Measurements from ENCODE around the gene PRSS22.

The PRSS22 gene

GRCh38 chr16:2881783-2882649 lies 24.0 kb upstream of the PRSS22 start:
- no peak for DNase-seq (ENCODE audit: low read depth, low spot score)

DNA sequence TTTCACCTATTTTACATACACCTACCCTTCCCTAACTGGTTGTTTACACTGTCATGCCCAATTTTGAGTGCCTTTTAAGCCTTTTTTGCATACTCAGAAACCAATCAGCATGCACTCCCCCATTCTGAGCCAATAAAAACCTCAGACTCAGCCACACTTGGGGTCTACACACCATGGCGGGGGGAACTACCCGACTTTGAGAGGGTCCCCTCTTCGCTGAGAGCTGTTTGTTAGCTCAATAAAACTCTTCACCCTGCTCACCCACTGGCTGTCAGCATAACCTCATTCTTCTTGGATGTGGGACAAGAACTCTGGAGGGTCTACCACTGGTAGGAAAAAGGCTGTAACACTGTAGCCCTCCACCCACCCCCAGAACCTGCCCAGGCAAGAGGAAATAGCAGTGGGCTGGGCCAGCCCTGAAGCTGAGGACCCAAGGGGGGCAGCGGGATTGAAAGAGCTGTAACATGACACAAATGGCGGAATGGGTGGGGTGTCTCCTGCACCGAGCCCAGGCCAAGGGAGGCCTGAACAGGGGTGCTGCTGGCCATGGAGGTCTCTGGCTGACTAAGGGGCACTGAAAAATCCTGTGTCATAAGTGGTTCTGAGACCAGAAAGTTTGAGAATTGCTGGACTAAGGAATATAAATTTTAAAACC lies 22.0 kb upstream of the PRSS22 start:
- DNase-seq (ENCODE audit: low read depth, low spot score), result no peak

DNA sequence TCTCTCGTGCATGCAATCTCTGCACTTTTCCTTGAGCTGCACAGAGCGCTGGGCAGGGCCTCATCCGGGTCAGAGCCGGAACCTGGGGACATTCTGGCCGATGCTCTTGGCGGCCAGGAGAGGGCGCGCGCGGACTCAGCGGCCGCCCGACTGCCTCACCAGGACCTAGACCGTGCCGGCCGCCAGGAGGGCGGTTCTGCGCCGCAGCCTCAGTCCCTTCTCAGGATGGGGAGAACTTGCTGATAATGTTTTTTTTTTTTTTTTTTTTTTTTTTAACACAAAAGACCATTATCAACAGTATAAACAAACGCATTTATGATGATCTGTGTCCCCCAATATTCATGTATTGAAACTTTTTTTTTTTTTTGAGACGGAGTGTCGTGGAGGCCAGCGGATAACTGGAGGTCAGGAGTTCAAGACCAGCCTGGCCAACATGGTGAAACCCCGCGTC lies 17.0 kb upstream of the PRSS22 start:
- peak; percentile 18 for DNase-seq (ENCODE audit: low read depth, low spot score)

DNA sequence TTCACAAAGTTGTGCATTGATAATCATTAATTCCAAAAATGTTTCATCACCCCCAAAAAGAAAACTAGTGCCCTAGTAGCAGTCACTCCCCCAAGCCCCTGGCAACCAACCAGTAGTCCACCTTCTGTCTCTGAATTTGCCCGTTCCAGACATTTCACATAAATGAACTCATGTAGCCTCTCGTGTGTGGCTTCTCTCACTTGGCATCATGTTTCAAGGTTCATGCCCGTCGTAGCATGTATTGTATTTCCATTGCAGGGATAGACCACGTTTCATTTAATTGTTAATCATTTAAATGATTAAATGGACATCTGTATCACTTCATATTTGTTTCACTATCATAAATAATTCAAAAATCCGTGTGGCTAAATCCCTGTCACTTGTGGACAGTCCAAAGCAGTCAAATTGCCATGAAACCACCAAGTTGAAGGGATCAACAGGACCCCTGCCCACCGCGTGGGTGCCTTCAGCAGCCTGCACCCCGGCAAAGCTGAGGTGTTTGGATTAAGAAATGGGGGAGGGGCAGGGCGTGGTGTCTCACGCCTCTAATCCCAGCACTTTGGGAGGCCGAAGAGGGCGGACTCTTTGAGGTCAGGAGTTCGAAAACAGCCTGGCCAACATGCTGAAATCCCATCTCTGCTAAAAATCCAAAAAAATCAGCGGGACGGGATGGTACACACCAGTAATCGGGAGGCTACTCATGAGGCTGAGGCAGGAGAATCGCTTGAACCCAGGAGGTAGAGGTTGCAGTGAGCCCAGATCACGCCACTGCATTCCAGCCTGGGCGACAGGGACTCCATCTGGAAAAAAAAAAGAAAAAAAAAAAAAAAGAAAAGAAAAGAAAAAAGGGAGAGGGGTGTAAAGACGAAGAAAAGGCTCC lies 16.3 kb upstream of the PRSS22 start:
- DNase-seq (ENCODE audit: low read depth, low spot score), result no peak

GRCh38 chr16:2871926-2872325 lies 14.0 kb upstream of the PRSS22 start:
- no peak for DNase-seq (ENCODE audit: low read depth, low spot score)

GRCh38 chr16:2867987-2868789 lies 10.2 kb upstream of the PRSS22 start:
- DNase-seq (ENCODE audit: low read depth, low spot score), result peak; percentile 81

DNA sequence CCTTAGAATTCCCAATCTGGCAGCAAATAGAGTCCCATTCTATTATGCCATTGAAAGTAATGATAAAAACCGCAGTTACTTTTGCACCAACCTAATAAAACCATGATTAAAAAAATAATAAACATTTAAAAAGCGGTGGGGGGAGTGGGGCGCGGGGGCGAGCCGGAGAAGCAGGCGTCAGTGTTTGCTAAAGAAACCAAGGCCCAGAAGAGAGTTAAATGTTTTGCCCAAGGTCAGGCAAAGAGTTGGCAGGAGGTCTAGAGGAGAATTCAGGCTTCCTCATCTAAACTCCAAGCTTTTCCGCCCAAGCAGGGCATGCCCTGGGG lies 9.7 kb upstream of the PRSS22 start:
- no peak for DNase-seq (ENCODE audit: low read depth, low spot score)

DNA sequence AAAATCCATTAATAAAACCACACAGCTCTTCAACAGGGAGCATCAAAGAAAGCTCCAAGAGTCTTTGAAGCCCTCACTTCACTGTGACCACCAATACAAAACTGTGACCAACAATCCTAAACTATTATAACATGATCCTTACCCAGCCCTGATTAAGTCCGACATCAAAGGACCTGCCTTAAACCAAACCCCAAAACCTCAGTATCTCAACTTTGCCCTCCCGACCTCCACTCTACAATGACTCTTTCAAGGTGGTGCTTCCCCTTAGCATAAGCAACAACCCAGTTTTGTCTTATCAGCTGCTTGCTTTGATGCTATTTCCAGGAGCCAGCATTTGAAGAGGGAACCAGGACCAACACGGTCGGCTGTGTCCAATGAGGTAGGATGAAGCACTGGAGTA lies 8.5 kb upstream of the PRSS22 start:
- DNase-seq (ENCODE audit: low read depth, low spot score), result no peak

DNA sequence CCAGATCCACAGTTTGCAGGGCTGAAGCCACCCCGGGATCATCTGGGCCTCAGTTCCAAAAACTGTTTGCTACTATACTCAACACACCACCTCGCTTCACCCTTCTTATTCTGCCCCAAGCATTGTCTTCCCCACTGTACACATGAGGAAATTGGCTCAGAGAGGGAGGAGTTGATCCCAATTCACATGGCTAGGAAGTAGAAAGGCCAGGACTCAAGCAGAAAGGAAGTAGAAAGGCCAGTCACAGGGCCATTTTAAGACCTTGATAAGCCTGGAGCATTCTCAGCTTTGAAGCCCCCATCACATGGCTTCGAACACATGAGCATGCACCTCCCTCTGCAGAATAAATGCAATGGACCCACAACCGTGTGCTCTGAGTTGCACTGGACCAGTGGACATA lies 7.7 kb upstream of the PRSS22 start:
- DNase-seq (ENCODE audit: low read depth, low spot score), result no peak

DNA sequence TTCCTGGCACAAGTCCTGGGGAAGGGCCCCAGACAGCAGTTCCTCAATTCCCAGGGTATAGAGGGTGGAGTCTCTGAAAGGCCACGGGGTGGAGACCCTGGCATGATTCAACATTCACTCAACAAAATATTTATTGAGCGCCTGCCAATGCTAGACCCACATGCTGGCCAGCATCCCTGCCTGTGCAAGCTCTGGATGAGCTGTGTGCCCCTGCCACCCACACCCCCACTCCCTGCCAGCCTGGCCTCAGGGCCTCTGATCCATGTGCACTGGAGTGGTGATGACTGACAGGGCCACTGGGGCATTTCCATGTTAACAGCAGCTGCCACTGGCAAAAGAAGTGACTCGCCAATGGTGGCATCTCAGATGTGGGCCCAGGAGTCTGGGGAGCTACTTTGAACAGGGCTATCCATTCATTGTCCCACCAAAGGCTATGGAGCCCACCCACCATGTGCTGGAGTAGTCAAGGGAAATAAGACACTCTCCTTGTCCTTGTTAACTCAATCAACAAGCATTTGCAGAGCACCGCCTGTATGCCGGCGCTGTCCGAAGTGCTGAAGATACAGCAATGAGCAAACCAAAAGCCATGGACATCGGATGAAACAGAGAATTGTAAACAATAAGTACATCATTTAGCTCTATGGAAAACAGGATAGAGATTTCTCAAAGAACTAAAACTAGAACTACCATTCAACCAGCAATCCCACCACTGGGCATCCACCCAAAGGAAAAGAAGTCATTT lies 3.0 kb upstream of the PRSS22 start:
- no peak for DNase-seq (ENCODE audit: low read depth, low spot score)

DNA sequence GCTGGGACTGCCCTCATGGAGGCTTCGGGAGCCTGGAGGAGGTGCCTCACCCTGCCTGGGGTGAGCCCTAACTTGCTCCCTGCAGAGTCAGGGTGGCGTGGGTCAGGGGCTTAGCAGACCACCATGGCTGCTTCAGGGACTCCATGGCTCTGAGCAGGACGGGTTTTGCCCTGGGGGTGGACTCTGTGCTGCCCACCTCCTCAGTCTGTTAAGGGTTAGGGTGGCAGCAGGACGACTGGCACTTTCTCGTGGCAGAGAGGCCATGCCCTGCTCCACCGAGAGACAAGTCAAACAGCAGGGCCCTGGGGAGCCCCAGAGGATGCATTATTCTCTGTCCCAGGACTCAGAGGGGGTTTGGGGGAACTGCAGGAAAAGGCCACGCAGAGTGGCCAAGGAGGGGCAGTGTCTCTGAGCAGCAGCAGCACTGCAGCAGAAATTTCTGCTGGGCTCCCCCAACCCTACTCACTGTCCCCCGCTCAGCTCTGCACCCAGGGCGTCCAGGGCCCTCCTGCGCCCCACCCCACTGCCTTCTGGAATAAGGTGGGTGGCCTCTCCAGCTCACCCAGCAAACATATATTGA lies 1.8 kb upstream of the PRSS22 start:
- no peak for DNase-seq (ENCODE audit: low read depth, low spot score)

DNA sequence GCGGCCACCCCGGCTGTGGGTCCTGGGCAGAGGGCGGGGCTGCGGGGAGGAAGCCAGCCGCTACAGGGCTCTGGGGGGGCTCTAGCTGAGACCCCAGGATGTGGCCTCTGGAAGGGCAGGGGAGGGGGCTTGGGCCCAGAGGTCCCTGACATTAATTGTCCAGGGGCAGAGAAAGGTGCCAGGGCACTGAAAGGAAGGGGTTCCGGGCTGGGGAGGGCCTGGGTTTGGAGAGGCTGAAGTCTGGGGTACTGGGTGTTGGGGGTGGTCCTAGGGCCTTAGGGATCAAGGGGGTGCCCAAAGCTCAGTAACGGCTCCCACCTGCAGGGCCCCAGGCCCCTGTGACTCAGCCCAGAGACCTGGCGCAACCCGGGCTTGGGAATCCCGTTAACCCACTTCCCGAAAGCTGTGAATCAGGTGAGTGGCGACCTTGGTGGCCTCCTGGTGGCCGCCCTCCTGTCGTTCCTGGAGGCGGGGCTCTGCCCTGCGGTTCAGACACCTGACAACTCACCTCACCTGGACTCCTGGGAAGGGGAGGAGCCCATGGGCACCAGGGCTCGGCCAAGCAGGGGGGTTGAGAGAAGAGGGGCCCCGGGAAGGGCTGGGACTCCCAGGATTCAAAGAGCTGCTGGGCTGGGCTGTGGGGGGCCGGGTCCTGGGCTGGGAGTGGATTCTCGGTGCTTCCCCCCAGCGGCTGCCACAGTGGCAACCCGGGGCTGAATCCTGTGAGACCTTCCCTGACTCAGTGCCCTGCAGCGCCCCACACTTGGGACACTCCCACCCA lies 465 bp upstream of the PRSS22 start:
- DNase-seq (ENCODE audit: low read depth, low spot score), result no peak

DNA sequence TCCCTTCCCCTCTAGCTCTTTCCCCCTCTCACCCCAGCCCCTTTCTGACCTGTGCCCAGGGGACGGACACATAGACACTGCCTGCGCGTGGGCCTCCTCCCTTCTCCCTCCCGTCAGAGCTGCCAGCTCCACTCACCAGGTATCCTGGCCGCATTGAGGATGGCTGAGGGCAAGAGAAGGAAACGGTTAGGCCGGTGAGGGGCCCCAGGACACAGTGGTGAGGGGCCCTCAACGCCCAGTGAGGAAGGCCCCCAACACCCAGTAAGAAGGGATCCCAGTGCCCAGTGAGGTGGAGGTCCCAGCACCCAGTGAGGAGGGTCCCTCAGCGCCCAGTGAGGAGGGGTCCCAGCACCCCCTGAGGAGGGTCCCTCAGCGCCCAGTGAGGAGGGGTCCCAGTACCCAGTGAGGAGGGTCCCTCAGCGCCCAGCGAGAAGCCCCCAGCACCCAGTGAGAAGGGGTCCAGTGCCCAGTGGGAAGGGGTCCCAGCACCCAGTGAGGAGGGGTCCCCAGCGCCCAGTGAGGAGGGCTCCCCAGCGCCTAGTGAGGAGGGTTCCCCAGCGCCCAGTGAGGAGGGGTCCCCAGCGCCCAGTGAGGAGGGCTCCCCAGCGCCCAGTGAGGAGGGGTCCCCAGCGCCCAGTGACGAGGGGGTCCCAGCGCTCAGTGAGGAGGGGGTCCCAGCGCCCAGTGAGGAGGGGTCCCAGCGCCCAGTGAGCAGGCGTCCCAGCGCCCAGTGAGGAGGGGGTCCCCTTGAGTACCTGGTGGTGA lies 1.1 kb downstream of the PRSS22 start:
- DNase-seq (ENCODE audit: low read depth, low spot score), result no peak

DNA sequence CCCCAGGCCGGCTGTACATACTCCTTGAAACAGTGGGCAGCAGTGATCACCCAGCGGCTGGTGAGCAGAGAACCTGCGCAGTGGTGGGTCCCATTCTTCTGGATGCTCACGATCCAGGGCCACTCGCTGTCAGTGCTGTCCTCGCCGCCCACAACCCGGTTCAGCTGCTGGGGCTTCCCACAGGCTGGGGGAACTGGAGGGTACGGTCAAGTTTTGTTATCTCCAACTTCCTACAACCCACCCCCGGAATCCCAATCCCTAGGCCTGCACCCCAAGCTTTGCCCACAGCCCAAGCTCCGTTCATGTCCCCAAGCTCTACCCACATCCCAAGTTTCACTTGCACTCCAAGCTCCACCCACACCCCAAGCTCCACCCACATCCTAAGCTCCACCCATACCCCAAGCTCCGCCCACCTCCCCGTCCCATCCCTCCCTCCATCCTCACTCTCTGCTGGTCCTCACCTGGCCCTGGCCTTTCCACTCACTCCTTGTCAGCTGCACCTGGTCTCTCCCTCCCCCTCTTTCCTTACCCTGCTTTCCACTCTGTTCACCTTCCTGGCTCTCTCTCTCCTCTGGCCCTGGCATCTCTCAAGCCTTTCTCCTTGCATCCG lies 1.8 kb downstream of the PRSS22 start:
- no peak for DNase-seq (ENCODE audit: low read depth, low spot score)

- DNase-seq (ENCODE audit: low read depth, low spot score), result no peak
These were observed 2.4 kb downstream of the PRSS22 start for GRCh38 chr16:2855536-2855935.

DNA sequence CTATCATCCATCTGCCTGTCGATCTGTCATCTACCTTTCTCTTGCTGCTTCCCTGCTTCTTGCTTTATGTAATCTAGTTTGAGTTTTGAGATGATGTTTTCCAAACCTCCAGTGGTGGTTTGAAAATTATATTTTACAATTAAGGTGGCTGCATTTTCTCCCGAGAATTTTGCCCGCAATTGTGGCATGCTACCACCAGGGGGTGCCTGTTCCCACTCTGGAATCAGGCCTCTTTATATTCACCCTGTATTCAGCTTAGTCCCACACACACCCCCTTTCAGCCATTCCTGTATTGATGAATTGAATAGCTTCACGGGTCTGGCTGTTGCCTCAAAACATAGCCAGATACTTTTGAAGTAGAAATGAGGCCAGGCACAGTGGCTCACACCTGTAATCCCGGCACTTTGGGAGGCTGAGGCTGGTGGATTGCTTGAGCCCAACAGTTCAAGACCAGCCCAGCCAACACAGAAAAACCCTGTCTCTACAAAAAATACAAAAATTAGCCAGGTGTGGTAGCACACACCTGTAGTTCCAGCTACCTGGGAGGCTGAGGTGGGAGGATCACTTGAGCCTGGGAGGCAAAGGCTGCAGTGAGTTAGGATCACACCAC lies 3.2 kb downstream of the PRSS22 start:
- no peak for DNase-seq (ENCODE audit: low read depth, low spot score)

DNA sequence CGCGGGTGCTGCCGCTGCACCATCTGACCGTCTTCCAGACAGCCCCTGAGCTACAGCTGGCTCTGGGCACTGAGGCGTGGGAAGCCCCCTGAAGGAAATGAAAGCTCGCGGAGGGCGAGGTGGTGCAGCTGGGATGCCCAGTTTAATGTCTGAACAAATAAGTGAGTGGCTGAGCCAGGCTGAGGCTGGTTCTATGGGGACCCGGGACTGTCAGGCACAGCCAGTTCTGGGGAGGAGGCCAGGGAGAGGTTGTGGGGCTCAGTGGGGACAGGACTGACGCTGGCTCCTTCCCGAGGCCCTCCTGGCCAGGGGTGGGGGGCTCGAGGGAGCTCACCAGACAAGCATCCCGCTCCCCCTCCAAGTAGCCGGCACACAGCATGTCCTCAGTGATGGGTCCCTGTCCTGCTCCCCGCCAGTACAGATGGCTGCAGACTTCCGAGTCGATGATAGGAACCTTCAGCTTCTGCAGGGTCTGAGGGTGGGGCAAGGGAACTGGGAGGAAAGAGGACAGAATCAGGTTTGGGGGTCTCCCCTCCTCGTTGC lies 4.4 kb downstream of the PRSS22 start:
- DNase-seq (ENCODE audit: low read depth, low spot score), result no peak
